RWPE2 (cell line): Measurements from ENCODE around the gene KIF26B.
A peak's percentile ranks its signal among the peaks of the same experiment; 100 is the strongest.

Experiments
- ATAC-seq: fragments of 200-7000 bp; cut with Tn5 transposase; 3 replicates; pipeline ENCODE4 v1.9.1; 2021; ENCODE audit warnings: low read depth
- DNase-seq: peaks from one replicate; pipeline ENCODE4 v3.0.0-alpha.2; 2020; ENCODE audit warnings: low spot score
- H3K27ac ChIP-seq: fragments of 450-650 bp; 2 replicates; pipeline ENCODE4 v1.5.1; 2017; ENCODE audit warnings: mild to moderate bottlenecking; ENCODE audit not compliant: poor library complexity, severe bottlenecking
- H3K27me3 ChIP-seq: fragments of 250-450 bp; sonication (Bioruptor Pico); 2 replicates; pipeline ENCODE4 v1.5.1; 2021; ENCODE audit warnings: mild to moderate bottlenecking, moderate library complexity; ENCODE audit not compliant: insufficient read depth, poor library complexity, severe bottlenecking
- H3K36me3 ChIP-seq: fragments of 250-450 bp; sonication (Bioruptor Pico); 2 replicates; pipeline ENCODE4 v1.5.1; 2020; ENCODE audit warnings: low read depth, mild to moderate bottlenecking, moderate library complexity
- H3K4me1 ChIP-seq: fragments of 250-450 bp; sonication (Bioruptor Pico); 2 replicates; pipeline ENCODE4 v1.5.1; 2021; ENCODE audit warnings: mild to moderate bottlenecking, moderate library complexity; ENCODE audit not compliant: insufficient read depth, poor library complexity, severe bottlenecking
- H3K4me3 ChIP-seq: fragments of 250-450 bp; sonication (Bioruptor Pico); 2 replicates; pipeline ENCODE4 v1.5.1; 2021; ENCODE audit warnings: mild to moderate bottlenecking, moderate library complexity; ENCODE audit not compliant: severe bottlenecking
- H3K9me3 ChIP-seq: fragments of 250-450 bp; sonication (Bioruptor Pico); 2 replicates; pipeline ENCODE4 v1.5.1; 2021; ENCODE audit warnings: mild to moderate bottlenecking, moderate library complexity; ENCODE audit not compliant: severe bottlenecking
- CTCF ChIP-seq: fragments of 450-650 bp; IDR thresholded peaks from one replicate; pipeline ENCODE4 v1.5.1; 2017; ENCODE audit warnings: mild to moderate bottlenecking, moderate library complexity; ENCODE audit not compliant: poor library complexity, severe bottlenecking

Gene KIF26B

GRCh38 chr1:245248231-245248731 is 93.5 kb downstream of the KIF26B start:
- DNase-seq (no peak), ATAC-seq (no peak)
- Histone ChIP-seq H3K4me3 (no peak overlapping the region), H3K4me1 (no peaks in the 10 kb centered on the region), H3K36me3 (no peaks in the 10 kb centered on the region), H3K9me3 (no peaks in the 10 kb centered on the region), H3K27me3 (no peaks in the 10 kb centered on the region), H3K27ac (no peak overlapping the region)
- no peak for TF ChIP-seq CTCF

GRCh38 chr1:245255783-245256182 is 101.0 kb downstream of the KIF26B start:
- H3K36me3 ChIP-seq = no peaks in the 10 kb centered on the region
- H3K27ac ChIP-seq = no peak overlapping the region
- H3K27me3 ChIP-seq = no peaks in the 10 kb centered on the region
- no peaks in the 10 kb centered on the region for H3K9me3 ChIP-seq
- H3K4me3 ChIP-seq = no peak overlapping the region
- ATAC-seq (no peak), DNase-seq (no peak)
- no peaks in the 10 kb centered on the region for H3K4me1 ChIP-seq
- no peak for TF ChIP-seq CTCF

- Histone ChIP-seq H3K9me3 (no peaks in the 10 kb centered on the region), H3K4me3 (no peak overlapping the region), H3K27ac (no peak overlapping the region), H3K36me3 (no peaks in the 10 kb centered on the region), H3K4me1 (no peaks in the 10 kb centered on the region), H3K27me3 (no peaks in the 10 kb centered on the region)
- no peak for TF ChIP-seq CTCF
- ATAC-seq (no peak), DNase-seq (no peak)
Measured at GRCh38 chr1:245256528-245256927, 101.7 kb downstream of the KIF26B start.

- Histone ChIP-seq H3K27me3 (no peaks in the 10 kb centered on the region), H3K27ac (no peak overlapping the region), H3K4me3 (no peak overlapping the region), H3K4me1 (no peaks in the 10 kb centered on the region), H3K9me3 (no peaks in the 10 kb centered on the region), H3K36me3 (no peaks in the 10 kb centered on the region)
- DNase-seq (no peak), ATAC-seq (peak; percentile 72)
- TF ChIP-seq CTCF = no peak
Measured at GRCh38 chr1:245258271-245258920, 103.6 kb downstream of the KIF26B start.

GRCh38 chr1:245260110-245260882 is 105.5 kb downstream of the KIF26B start:
- ATAC-seq (peak; percentile 40; the same call in 1 of the 3 replicates), DNase-seq (no peak)
- no peaks in the 10 kb centered on the region for H3K4me1 ChIP-seq
- no peaks in the 10 kb centered on the region for H3K36me3 ChIP-seq
- no peak overlapping the region for H3K4me3 ChIP-seq
- TF ChIP-seq CTCF = no peak
- no peaks in the 10 kb centered on the region for H3K27me3 ChIP-seq
- no peaks in the 10 kb centered on the region for H3K9me3 ChIP-seq
- no peak overlapping the region for H3K27ac ChIP-seq
